GM12874 (cell line): ENCODE results near the gene EPHB2.

Experiments used
- TF ChIP-seq, protein P1 (sequence below): IDR thresholded peaks from 2 replicates; pipeline ENCODE4 v1.5.1; 2011; ENCODE audit warnings: low read depth, mild to moderate bottlenecking, control low read depth, low read length, moderate library complexity; ENCODE audit not compliant: insufficient read depth

Gene EPHB2

DNA sequence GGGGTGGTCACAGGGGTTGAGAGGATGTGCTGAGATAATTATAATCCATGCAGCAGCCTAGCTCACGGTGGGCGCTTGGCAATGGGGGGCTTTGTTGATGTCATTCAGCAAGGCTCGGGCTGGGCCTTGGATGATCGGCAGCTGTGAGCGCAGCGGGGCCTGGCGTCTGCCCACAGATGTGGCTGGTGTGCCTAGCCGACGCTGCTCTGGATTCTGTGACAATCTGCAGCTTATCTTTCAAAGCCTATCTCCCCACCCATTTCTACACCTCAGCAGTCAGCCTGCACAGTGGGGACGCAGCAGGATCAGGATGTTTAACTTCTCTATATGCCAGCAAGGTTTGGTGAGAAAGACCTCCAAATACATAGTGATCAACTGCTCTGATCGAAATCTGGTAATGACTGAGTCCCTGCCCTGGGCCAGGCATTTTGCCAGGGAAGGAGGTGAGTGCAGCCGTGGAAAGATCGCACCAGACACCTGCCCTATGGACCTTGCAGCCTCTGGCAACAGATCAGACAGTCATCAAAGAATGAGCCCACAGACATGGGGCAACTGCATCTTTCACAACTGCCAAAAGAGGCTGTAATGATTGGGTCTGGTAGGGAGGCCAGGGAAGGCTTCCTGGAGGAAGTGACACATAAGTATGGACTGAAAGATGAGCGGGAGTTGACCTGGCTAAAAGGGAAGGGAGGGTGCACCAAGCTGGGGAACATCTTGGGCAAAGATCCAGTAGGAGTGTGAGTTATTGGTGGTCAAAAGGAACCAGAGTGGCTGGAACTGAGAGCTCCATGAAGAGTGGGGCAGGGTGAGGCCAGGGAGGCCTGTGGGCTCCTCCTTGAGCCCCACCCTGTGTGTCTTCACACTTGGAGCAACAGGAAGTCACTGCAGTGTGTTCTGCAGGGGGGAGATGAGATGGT is 35.3 kb downstream of the EPHB2 start:
- TF ChIP-seq, protein P1, sequence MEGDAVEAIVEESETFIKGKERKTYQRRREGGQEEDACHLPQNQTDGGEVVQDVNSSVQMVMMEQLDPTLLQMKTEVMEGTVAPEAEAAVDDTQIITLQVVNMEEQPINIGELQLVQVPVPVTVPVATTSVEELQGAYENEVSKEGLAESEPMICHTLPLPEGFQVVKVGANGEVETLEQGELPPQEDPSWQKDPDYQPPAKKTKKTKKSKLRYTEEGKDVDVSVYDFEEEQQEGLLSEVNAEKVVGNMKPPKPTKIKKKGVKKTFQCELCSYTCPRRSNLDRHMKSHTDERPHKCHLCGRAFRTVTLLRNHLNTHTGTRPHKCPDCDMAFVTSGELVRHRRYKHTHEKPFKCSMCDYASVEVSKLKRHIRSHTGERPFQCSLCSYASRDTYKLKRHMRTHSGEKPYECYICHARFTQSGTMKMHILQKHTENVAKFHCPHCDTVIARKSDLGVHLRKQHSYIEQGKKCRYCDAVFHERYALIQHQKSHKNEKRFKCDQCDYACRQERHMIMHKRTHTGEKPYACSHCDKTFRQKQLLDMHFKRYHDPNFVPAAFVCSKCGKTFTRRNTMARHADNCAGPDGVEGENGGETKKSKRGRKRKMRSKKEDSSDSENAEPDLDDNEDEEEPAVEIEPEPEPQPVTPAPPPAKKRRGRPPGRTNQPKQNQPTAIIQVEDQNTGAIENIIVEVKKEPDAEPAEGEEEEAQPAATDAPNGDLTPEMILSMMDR, result no peak

DNA sequence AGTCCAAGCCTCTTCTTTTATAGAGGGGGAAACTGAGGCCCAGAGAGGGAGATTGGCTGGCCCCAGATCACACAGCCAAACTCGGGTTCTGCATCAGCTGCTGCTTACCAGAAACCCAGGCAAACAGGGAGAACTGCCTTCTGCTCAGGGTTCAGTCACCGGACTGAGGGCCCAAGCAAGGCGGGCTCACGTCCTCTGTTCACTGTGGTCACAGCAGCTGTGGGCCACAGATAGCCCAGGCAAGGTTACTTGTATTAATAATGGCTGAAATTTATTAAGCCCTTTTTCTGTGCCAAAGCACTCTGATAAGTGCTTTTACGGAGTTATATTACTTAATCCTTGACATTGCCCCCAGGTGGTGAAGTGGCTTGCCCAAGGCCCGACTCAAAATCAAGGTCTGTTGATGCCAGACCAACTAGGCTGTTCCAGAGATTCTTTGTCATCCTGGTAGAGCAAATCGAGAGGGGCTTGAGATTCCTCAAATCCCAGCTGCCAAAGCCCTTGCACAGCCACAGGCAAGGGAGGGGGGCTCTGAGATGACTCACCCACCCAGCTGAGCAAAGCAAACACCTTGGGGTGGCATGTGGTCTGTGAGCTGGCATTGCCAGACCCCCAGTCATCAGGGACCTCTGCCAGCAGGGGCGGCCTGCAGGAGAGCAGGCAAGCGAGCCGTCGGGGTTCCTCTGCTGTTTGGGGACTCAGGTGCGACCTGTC is 36.5 kb downstream of the EPHB2 start:
- TF ChIP-seq, protein P1, result no peak

DNA sequence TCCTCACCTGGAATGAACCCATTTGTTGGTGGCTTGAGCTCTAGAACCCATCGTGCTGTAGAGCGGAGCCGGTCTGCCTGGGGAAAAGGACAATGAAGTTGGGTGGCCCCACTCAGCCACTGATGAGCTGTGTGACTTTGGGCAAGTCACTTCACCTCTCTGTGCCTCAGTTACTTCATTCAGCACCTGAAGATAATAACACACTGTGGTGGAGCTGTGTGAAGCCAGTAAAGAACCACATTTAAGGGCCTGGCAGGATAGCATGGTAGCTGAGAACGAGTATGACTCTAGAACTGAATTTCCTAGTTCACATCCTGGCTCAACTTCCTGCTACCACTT is 37.1 kb downstream of the EPHB2 start:
- TF ChIP-seq, protein P1, result no peak

DNA sequence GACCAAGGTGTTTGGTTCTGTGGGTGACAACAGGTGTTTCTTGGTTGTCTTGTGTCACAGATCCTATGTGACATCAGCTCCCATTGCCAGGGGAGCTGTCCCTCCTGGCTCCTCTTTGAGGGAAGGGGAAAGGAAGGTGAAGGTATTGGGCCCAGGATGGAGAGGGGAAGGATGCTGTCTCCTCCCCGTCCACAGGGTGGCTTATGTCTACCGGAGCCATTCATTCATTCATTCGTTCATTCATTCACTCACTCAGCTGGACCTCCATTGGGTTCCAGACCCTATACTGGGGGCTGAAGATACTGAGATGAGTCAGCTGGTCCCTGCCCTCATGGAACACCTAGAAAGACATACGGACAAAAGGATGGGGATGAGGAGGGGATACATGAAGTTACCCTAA is 38.9 kb downstream of the EPHB2 start:
- TF ChIP-seq, protein P1, result no peak

DNA sequence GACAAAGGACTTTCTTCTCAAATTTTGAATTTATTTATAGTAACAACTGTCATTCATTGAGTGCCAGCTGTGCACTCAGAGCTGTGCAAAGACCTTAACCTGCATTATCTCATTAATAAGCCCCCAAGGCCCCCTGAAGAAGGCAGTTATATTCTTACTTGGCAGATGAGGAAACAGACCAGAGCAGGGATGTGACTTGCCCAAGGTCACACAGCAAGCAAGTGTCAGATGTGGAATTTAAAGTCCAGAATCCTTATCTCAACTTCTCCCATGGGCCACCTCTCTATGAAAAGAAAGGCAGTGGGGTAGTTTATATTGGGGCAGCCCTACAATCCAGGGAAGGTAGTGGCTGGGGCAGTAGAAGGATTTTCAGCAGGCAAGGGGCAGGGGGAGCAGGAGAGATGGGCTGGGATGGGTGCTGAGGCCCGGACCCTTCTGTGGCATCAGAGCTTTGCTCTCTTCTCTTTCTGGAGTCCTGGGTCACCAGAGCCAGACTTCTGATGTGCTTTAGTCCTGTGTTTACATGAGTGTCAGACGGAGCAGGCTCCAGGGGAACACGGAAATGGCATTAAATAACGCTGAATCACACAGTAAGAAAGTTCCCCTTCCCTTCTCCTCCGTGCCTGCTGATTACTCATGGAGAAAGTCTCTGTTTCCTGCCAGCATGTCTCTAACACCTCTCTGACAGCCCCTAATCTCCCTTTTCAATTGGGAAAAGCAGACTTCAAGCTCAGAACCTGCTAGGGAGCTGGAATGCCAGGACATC is 39.5 kb downstream of the EPHB2 start:
- TF ChIP-seq, protein P1, result no peak

DNA sequence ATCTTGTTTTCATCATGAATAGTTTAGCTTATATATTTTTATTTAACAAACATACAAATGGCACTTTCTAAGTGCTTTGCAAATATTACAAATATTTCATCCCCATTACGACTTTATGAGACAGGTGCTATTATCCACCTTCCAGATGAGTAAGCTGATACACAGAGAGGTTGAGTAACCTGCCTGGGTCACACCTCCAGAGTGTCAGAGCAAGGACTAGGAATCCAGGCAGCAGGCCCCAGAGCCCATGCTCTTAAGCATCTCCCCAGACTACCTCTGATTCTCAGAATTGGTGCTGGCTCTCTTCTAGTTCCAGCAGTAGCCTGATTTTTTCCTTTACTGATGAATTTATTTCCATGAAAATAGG is 40.0 kb downstream of the EPHB2 start:
- TF ChIP-seq, protein P1, result no peak

DNA sequence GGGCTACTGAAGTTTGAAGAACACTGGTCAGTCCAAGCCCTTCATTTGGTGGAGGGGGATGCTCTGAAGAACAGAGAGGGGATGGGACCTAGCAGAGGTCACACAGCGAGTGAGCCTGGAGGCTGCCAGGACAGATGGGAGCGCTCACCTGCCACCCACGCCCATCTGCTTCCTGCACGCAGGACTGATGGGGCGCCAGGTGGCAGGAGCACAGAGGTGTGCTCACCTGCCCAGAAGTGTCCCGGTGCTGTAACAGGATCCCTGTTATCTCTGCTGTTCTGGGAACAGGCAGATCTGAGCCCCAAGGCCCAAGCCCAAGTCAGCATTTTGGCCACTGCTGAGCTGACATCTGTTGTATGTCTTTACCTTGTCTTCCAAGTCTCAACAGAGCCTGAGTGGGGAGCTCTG is 40.5 kb downstream of the EPHB2 start:
- TF ChIP-seq, protein P1, result no peak
